NCI-H146 treated with DMSO at 0.1 percent for 48 hours (cell line): ENCODE measurements around the gene SETD4.
A peak's percentile ranks its signal among the peaks of the same experiment; 100 is the strongest.

Experiments
- DNase-seq: peaks from one replicate; lab custom pipeline; 2025; ENCODE audit not compliant: unreplicated experiment; lab: John Stamatoyannopoulos, UW

The SETD4 gene

GRCh38 chr21:36015045-36015444 is 45.3 kb downstream of the SETD4 start:
- DNase-seq, result no peak

DNA sequence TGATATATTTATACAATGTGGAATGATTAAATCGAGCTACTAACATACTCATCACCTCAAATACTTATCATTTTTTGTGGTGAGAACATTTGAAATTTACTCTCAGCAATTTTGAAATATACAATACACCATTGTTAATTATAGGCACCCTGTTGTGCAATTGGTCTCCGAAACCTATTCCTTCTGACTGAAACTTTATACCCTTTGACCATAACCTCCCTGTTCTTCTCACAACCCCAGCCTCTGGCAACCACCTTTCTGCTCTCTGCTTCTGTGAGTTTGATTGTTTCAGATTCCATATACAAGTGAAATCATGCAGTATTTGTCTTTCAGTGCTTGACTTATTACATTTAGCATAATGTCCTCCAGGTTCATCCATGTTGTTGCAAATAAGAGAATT is 49.5 kb downstream of the SETD4 start:
- DNase-seq, result no peak

GRCh38 chr21:36008505-36008904 is 51.8 kb downstream of the SETD4 start:
- no peak for DNase-seq

GRCh38 chr21:36005879-36006400 is 54.4 kb downstream of the SETD4 start:
- DNase-seq, result no peak

DNA sequence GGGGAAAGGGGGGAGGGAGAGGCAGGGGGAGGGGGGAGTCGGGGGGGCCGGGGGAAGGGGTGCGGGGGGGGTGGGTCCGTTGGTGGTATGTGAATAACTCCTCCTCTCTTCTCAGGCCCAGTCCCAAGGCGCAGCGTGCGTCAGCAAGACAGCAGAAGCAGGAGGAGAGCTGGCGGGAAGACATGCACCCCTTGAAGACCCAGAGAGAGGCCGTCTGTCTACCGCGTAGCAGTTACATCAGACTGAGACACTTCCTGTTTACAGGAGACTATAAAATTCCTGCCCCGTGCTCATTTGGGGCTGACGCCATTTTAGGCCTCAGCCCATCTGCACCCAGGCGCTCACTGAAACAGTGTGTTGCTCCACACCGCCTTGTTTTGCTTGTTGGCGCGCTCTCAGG is 55.3 kb downstream of the SETD4 start:
- no peak for DNase-seq

DNA sequence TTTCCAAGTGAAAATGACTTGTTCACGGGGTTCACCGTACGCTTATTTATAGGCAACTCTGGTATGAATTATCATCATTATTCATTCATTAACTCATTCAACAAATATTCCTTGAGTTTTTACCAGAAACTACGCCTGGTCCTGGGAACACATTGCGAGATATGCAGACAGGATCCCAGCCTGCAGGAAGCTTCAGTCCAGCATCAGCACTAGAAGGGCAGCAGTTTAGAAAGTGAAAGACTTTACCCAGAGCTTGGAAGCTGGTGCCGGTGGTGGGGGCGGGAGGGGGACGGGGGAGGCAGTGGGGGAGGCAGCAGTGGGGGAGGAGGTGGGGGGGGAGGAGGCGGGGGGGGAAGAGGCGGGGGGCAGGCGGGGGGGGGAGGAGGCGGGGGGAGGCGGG is 55.9 kb downstream of the SETD4 start:
- no peak for DNase-seq

DNA sequence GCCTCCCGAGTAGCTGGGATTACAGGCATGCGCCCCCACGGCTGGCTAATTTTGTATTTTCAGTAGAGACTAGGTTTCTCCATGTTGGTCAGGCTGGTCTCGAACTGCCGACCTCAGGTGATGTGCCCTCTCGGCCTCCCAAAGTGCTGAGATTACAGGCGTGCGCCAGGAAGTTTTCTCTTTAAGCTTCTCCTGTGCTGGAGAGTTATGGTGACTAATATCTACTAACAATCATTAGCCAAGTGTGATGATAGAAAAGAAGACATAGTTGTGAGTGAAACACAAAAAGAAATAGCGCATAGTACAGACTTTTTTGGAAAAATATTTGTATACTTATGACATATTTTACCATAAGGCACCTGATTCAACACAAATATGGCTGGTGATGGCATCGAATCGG is 56.5 kb downstream of the SETD4 start:
- no peak for DNase-seq

DNA sequence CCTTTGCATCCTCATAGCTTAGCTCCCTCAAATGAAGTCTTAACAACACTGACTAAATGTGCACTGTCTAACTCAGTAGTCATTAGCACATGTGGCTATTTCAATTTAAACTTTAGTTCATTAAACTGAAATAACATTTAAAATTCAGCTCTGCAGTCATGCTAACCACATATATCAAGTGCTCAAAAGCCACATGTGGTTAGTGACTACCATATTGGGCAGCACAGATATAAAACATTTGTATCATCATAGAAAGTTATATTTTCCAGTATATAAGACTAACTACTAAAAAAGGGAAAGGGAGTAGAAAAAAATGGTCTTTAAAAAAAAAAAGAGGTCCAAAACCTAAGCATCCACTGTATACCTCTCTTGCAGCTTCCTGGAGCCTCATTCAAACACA is 64.1 kb downstream of the SETD4 start:
- DNase-seq, result no peak

DNA sequence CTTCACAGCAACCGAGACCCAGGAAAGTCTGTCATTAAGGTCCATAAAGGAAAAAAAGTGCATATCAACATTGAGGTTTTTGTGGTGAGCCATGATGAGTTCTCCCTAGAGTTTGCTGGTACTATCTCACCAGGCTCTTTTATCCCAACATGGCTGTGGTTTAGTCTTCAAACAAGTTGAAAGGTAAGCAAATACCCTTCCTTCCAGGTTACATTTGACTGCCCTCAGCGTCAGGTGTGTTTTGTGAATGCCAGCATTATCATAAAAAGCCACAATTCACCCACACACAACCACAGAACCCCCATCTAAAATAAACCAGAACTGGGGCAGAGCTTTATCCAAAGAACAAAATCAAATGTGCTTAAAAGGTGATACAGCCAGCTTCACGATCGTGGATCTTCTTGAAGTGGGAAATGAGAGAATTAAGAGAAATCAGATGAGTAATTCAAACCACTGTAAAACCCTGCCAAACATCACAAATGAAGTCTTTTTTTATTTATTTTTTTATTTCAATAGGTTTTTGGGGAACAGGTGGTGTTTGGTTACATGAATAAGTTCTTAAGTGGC is 64.7 kb downstream of the SETD4 start:
- DNase-seq, result no peak

GRCh38 chr21:35994613-35995012 is 65.7 kb downstream of the SETD4 start:
- DNase-seq, result no peak

DNA sequence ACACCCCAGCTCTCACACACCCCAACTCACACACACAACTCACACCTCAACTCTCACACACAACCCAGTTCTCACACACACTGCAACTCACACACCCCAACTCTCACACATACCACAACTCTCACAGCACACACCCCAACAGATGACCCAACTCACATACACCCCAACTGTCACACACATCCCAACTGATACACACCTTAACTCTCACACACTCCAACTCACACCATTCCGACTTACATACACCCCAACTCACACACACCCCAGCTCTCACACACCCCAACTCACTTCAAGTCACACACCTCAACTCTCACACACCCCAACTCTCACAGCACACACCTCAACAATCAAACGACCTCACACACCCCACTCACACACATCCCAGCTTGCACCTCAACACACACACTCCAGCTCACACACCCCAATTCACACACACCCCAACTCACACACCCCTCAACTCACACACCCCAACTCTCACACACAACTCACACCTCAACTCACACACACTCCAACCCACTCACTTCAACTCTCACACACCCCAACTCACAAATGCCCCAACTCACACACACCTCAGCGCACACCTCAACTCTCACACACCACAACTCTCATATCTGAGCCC is 66.3 kb downstream of the SETD4 start:
- no peak for DNase-seq

GRCh38 chr21:35991131-35991530 is 69.2 kb downstream of the SETD4 start:
- DNase-seq, result no peak

GRCh38 chr21:35990609-35991008 is 69.7 kb downstream of the SETD4 start:
- DNase-seq, result no peak

DNA sequence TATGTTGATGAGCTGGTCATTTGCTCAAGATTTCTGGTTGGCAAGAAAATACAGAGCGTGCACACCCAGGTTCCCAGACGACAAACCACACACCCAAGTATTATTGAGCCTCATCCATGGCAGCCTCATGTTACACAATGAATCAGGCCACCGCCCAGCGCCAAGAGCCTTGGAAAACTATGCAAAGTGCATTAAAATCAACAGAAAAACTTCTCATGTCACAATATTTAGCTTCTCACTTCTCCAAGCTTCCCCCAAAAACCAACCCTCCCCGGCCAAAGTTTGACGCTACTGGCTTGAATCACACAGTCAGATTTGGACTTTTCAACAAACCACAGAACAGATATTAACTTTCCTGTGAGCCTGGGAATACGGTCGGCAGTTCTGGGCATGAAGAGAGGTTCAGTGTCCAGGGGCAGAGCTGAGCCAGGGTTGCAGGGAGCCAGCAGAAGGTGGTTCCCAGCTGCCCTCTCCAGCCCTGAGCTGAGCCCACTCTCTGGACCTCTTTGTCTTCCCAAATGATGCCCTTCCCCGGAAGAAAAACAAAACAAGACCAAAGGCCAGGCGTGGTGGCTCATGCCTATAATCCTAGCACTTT is 71.1 kb downstream of the SETD4 start:
- DNase-seq, result no peak

GRCh38 chr21:35988416-35989137 is 71.7 kb downstream of the SETD4 start:
- DNase-seq, result peak; percentile 9

DNA sequence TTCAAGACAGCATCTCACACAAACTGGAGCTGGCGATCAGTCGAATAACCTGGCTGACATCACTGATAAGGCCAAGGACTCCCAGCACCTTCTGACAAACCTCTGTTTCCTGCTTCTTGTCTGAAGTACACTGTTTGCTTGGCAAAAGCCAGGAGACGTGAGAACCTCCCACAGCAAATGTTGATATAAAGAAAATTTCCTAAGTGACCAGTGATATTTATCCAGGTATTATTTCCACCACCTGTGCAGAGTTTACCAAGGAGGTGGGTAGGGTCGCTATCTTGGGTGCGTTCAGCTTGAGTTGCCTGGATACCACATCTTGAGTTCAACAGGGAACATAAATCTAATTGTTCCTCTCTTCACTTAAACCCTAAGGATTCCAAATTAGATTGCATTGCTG is 72.9 kb downstream of the SETD4 start:
- peak; percentile 3 for DNase-seq

DNA sequence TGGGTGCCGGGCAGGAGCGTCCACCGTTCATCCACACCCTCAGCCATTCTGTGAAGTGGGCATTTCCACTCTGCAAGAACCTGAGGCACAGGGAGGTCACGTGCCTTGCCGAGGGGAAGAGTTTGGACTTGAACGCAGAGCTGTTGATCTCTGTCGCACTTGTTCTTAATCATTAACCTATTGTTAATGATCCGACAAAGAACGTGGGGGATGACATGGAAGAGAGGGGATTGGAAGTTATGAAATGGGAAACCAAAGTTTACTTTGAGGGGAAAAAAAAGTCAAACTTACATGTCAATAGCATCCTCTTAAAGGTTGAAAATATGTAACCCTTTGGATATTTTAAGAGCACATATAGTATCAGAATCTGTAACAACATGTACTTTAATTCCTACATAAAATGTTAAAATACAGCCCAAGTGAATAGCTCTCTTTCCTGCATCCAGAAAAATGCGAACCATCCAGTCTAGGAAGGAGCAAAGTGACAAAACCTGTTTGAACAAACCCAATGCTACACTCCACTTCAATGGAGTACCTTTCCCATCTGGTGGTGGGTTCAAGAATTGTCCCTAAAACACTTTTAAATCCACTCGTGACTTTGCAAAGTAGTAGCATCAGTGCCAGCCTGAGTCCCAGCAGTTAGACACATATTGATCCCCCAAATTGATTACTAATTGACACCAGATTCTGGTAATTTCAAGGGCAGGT is 75.5 kb downstream of the SETD4 start:
- no peak for DNase-seq
